Liver (tissue), 3 donors: ENCODE data around the gene SHANK2.

Experiments
- CTCF ChIP-seq: fragments of 150-350 bp; IDR thresholded peaks from 2 replicates; pipeline ENCODE4 v1.5.1; 2017; ENCODE audit warnings: improper control_type of control experiment, low read depth, low read length; ENCODE audit not compliant: missing input control
- EGR1 ChIP-seq, 2 donors: IDR thresholded peaks; 2 replicates each; pipeline ENCODE4 v1.6.1; 2016 to 2018; ENCODE audit warnings: antibody characterized with exemption in 2 of 2, low read depth in 2 of 2
- GABPA ChIP-seq, 2 donors: IDR thresholded peaks in 1 of 2; conservative IDR thresholded peaks in 1 of 2; 2 replicates each; pipeline ENCODE4 v1.6.1; 2016; ENCODE audit warnings: antibody characterized with exemption in 2 of 2, mild to moderate bottlenecking in 1 of 2, moderate library complexity in 1 of 2
- JUND ChIP-seq, 2 donors: IDR thresholded peaks; 2 replicates each; pipeline ENCODE4 v1.6.1; 2016; ENCODE audit warnings: antibody characterized with exemption in 2 of 2
- REST ChIP-seq: IDR thresholded peaks from 2 replicates; pipeline ENCODE4 v1.6.1; 2016; ENCODE audit warnings: antibody characterized with exemption, mild to moderate bottlenecking
- SP1 ChIP-seq: IDR thresholded peaks from 2 replicates; pipeline ENCODE4 v1.6.1; 2018; ENCODE audit warnings: antibody characterized with exemption, mild to moderate bottlenecking
- YY1 ChIP-seq: IDR thresholded peaks from 2 replicates; pipeline ENCODE4 v1.6.1; 2016; ENCODE audit warnings: antibody characterized with exemption, mild to moderate bottlenecking
- donor health status: healthy.
- donor health status: healthy.

DNA sequence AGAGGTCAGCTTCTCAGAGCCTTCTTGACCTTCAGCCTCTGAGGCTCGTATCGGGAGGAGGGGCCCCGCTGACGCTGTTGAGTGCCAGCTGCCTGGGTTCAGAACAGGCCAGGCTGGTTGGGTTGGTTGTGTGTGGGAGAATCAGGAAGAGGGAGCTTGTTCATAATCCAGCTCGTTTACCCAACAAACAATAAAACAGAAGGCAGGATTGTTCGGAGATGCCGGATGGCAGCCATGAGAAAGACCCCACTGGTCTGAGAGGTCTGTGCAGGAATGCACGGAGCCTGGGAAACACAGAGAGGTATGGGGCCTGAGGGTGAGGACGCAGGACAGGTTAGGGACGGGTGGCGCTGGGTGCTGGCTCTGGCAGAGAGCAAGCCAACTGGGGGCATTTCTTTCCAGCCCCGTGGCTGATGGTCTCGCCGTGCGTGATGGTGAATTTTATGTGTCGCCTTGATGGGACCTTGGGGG lies 31.6 kb upstream of the SHANK2 start:
- TF ChIP-seq CTCF, result no peak
- TF ChIP-seq JUND (IDR thresholded peaks at IDR 0.05), result no peak
- TF ChIP-seq EGR1 (IDR thresholded peaks at IDR 0.05; ENCODE audit: low read depth in 2 of 2), result no peak
- no peak for TF ChIP-seq SP1
- no peak for TF ChIP-seq GABPA (IDR thresholded peaks at IDR 0.05 in 1 of 2, conservative IDR thresholded peaks at IDR 0.05 in 1 of 2)
- TF ChIP-seq YY1, result no peak
- TF ChIP-seq REST, result no peak
